OCI-M2 (cell line): ENCODE measurements around the gene GPR151.

Experiments used
- DNase-seq: peaks from one replicate; lab custom pipeline; 2025; ENCODE audit not compliant: unreplicated experiment; lab: John Stamatoyannopoulos, UW

Gene GPR151

DNA sequence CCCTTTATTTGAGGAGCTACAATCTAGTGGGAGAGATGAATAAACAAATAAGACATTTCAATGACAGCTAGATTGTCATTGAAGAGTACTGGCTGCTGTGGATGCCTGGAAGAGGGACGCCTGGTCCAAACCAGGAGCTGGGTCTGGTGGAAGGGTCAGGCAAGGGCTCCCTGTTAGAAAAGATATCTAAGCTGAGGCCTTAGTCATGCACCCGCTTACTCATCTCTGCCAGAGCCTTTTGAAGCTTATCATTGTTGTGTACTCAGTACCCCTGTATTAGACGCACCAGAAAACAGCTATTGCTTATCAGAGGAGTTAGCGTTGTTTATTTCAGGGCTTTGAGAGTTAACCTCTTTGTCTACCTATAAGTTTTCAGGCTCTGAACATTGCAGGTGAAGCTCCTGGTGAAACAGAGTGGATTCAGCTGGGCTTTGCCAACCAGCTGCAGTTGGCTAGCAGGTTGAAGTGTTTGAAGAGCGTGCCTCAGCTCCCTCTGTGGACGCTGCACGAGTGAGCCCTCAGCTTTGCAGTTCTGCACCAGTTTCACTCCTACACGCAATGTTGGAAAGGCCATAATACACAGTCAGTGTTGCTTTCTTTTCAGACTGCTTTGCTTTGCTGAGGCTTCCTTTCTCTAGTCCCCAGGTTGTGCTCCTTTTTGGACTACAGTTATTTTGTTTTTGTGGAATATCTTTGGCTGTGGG lies 5.6 kb upstream of the GPR151 start:
- DNase-seq = no peak

DNA sequence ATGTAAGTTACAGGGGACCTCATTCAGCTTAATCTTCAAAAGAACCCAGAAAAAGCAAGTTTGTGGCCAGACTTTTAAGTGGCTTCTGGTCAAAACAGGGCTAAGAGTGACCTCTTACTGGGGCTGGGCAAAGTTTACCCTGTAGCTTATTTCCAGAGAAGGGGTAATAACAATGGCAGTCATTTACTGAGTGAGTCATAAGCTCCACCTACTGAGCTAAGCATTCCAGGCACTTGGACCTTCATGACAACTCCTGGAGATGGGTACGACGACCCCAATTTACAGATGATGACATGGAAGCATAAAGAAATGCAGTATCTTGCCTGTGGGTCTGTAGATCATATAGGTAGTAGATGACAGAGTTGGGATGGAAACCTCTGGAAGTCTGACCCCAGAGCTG lies 4.7 kb upstream of the GPR151 start:
- DNase-seq = no peak

DNA sequence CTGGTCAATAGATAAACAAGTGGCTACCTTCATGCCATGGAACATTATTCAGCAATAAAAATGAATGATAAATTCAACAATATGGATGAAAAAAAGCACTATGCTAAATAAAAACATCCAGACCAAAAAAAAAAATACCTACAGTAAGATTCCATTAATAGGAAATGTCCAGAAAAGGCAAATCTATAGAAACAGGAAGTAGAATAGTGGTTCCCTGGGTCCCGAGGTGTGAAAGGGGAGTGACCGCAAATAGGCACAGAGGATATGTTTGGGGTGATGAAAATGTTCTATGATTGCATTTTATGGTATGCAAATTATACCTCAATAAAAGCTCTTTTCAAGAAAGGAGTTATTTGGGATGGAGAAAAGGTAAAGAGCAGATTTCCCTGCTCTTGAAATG lies 3.6 kb upstream of the GPR151 start:
- DNase-seq = no peak

- DNase-seq = no peak
Measured at GRCh38 chr5:146515473-146516150, 378 bp downstream of the GPR151 start.

GRCh38 chr5:146514575-146514974 lies 1.4 kb downstream of the GPR151 start:
- DNase-seq = no peak

DNA sequence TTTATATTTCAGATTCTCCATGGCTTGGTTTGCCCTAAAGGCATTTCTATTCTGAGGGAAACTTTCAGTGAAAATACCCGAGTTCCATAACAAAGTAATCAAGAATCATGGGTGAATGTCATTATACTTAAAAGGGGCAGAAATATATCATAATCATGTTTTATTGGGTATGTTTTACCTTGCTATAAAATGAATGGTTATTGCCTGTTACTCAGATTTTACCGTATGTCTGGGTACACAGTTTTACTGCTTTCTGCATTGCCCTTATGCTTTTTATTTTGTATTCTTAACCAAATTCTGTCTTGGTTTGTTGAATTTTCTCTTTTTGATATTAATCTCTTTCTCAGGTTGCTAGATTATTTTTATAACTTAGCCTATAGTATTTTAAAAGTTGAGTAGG lies 2.5 kb downstream of the GPR151 start:
- no peak for DNase-seq

DNA sequence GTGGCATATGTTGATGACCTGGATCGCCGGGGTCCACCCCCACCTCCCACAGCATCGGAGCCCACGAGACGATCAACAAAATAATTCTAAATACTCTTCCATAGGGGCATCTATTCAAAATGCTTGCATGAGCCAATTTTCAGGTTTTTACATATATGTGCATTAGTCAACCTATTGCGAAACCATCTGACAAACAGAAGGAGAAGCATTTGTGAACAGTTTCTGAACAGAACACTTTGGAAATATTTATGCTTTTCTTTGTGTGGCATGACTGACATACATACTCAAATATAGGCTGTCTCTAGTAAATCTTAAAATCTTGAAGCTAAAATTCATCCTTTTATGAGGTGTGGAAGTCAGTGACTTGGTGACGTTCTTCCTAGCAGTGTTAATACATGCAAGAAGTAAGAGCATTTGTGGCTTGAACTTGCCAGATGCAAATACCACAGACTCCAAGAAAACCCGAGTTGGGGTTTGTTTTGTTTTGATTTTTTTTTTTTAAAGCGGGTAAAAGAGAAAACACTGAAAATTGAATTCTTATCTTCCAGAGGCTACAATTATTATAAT lies 5.3 kb downstream of the GPR151 start:
- DNase-seq = no peak

- DNase-seq = no peak
Measured at GRCh38 chr5:146507428-146507827, 8.6 kb downstream of the GPR151 start.

DNA sequence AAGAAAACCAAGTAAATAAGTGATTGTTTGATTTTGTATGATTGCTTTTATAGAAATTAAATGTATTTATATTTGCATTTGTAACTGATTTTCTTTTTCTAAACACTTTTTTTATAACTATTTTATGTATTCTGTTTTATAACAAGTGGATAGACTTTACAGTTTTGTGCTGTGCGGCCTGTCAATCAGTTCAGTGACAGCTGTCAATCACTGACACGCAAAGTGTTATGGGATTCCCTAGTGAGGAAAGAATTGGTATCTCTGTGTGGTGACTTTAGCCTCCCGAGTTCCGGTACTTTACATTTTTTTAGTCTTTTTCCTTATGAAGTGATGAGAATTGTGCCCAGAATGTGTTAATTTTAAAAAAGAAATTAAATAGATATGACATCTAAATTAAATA lies 16.3 kb downstream of the GPR151 start:
- DNase-seq = no peak

DNA sequence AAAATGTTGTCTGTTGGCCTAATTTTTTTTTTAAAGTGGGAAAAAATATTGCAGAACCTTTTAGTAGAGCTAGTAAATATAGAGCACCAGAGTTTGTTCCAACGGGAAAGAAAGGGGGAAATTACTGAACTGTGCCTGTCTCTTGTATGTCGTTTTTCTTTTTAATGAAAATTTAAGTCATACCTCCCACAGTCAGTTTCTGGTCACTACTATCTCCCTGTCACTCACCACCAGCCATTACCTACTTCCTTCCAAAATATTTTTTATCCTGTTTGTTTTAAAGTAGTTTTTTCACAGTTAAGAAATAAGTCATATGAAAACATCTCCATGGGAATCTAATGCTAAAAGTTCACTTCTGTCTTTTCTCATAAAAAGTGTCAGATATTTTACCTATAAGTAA lies 21.3 kb downstream of the GPR151 start:
- no peak for DNase-seq

GRCh38 chr5:146490089-146490843 lies 25.7 kb downstream of the GPR151 start:
- no peak for DNase-seq

DNA sequence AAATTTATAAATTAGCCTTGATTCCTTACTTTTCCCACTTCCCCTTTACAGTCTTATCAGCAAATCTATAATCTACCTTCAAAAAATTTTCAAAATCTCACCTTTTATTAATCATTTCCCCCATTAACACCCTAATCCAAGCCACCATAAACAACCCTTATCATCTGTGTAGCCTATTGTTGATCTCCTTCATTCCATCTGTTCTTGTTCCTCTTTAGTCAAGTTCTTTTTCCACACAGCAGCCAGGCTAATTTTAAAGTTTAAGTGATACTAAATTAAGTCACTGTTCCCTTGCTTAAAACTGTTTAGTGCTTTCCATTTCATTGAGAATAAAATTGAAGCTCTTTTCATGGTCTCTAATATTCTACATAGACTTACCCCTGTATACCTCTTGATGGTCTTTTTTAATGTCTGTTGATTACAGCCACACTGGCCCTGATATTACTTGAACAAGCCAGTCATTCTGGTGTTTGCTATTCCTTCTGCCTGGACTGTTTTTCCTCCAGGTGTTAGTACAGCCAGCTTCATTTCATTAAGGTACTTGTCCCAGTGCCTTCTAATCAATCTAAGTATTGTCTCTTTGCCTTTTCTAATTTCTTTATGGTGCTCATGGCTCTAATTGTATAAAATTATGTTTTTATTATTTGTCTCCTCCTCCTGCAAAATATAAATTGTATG lies 31.1 kb downstream of the GPR151 start:
- no peak for DNase-seq

GRCh38 chr5:146482775-146483174 lies 33.2 kb downstream of the GPR151 start:
- no peak for DNase-seq

- no peak for DNase-seq
Measured at GRCh38 chr5:146475906-146476305, 40.1 kb downstream of the GPR151 start.

DNA sequence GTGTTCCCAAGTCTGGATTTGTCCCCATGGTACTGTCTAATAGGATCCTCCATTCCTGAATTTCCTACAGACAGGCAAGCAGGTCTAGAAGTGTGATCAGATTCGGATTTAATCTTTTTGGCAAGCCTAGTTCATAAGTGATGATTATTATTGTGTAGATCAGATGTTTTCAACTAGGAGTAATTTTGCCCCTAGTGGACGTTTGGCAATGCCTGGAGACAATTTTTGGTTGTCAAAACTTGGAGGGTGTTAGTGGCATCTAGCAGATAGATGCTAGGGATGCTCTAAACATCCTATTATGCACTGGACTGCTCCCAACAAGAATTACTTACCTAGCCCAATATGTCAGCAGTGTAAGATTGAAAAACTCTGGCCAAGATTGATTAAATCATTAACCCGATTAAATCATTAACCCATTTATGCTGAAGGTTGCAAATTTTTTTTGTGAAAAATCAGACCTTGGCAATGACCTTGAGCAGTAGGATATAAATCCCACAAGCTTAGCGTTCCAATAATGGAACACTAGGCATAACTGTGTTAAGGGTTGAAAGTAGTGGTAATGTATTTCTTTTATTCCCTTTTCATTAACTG lies 40.7 kb downstream of the GPR151 start:
- DNase-seq = no peak

DNA sequence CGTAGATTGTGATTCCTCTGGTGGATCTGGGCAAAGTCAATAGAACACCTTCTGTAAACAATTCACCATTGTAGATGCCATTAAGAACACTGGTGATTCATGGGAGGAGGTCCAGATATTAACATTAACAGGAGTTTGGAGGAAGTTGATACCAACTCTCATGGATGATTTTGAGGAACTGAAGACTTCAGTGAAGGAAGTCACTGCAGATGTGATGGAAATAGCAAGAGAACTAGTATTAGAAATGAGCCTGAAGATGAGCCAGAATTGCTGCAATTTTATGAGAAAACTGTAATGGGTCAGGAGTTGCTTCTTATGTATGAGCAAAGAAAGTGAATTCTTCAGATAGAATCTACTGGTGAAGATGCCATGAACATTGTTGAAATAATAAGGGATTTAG lies 41.9 kb downstream of the GPR151 start:
- DNase-seq = no peak

GRCh38 chr5:146467760-146468159 lies 48.2 kb downstream of the GPR151 start:
- no peak for DNase-seq

GRCh38 chr5:146466521-146467349 lies 49.3 kb downstream of the GPR151 start:
- no peak for DNase-seq

DNA sequence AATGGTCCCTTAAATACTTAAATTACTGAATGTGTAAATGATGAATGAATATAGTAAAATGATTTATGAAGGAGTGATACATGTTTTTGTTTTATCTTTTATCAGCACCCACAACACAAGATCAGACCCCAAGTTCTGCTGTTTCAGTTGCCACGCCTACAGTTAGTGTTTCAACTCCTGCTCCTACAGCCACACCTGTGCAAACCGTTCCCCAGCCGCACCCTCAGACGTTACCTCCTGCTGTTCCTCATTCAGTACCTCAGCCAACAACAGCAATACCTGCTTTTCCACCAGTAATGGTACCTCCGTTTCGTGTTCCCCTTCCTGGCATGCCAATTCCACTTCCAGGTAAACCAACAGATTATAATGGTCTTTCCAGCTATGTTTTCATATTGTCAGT lies 52.5 kb downstream of the GPR151 start:
- no peak for DNase-seq
